ENCODE measurements around the gene FANCG. TPM values are rescaled to one million over a fixed set of nuclear protein-coding genes. Genes with fewer than 3 reads are reported as not detected.

Gene FANCG
- total RNA-seq, 4 donors from 2014 or later = 2.2 to 9.4 (median 4.3) TPM

GRCh38 chr9:35072461-35073278, 7.1 kb downstream of the FANCG start, which contains the start of gene VCP:
Gene VCP (minus strand): TSS chr9:35072625. CDS start chr9:35072353, 272 bp downstream.
- Histone ChIP-seq H3K27me3 (no peaks in the 10 kb centered on the region), H3K4me3 (peak within 1 kb of the TSS; percentile 85 to 100 (median 92)), H3K36me3 (peaks cover 4 to 38% (median 19%) of the 10 kb centered on the region in 4 donors), H3K4me1 (peaks cover 37 to 48% (median 42%) of the 10 kb centered on the region in 4 donors), H3K27ac (replicated peaks in 1 of 4) (peak within 1 kb of the TSS; percentile 98 to 100 (median 100)), H3K9me3 (no peaks in the 10 kb centered on the region)
- 10% methylated on average over 23 of the region's 54 CpGs for WGBS
- intact Hi-C loops (cut with DNase I) = loop anchor here (5.0 kb wide), 1 partner anchor 85 kb away; the partner anchor contains the start of gene DNAJB5
- peak; percentile 99 for DNase-seq (ENCODE audit: extremely low spot score)
- peak; percentile 81 for TF ChIP-seq POLR2A (IDR thresholded peaks at IDR 0.05; ENCODE audit: low read depth)
- TF ChIP-seq POLR2AphosphoS5 (IDR thresholded peaks at IDR 0.05) = peak; percentile 91 to 98
- TF ChIP-seq CTCF (IDR thresholded peaks at IDR 0.05) = no peak

- DNase-seq (ENCODE audit: extremely low spot score) = peak; percentile 95
- Histone ChIP-seq H3K36me3 (peaks cover 11 to 45% (median 26%) of the 10 kb centered on the region in 4 donors), H3K27me3 (no peaks in the 10 kb centered on the region), H3K9me3 (no peaks in the 10 kb centered on the region), H3K27ac (replicated peaks in 1 of 4) (peak overlapping the region; percentile 98 to 100 (median 100)), H3K4me1 (peaks cover 37 to 52% (median 47%) of the 10 kb centered on the region in 4 donors), H3K4me3 (peak overlapping the region; percentile 85 to 100 (median 92))
- intact Hi-C loops (cut with DNase I) = loop anchor here (5.0 kb wide), 1 partner anchor 85 kb away; the partner anchor contains the start of gene DNAJB5
- WGBS = under 1% methylated on average over 53 of the region's 79 CpGs
- TF ChIP-seq EP300 (IDR thresholded peaks at IDR 0.05) = no peak
- peak; percentile 76 for TF ChIP-seq POLR2A (IDR thresholded peaks at IDR 0.05; ENCODE audit: low read depth)
- peak; percentile 20 to 37 (median 34) for TF ChIP-seq CTCF (IDR thresholded peaks at IDR 0.05)
- TF ChIP-seq POLR2AphosphoS5 (IDR thresholded peaks at IDR 0.05) = peak; percentile 66 to 67
Measured at GRCh38 chr9:35071814-35072460, 7.8 kb downstream of the FANCG start.

- no peak for DNase-seq (ENCODE audit: extremely low spot score)
- Histone ChIP-seq H3K36me3 (peaks cover 20 to 45% (median 30%) of the 10 kb centered on the region in 4 donors), H3K4me1 (peaks cover 37 to 54% (median 47%) of the 10 kb centered on the region in 4 donors), H3K27ac (replicated peaks in 1 of 4) (peak overlapping the region; percentile 98 to 100 (median 100)), H3K4me3 (peak overlapping the region; percentile 85 to 100 (median 92)), H3K9me3 (no peaks in the 10 kb centered on the region), H3K27me3 (no peaks in the 10 kb centered on the region)
- intact Hi-C loops (cut with DNase I) = loop anchor here (5.0 kb wide), 1 partner anchor 84 kb away; the partner anchor contains the start of gene DNAJB5
- WGBS = under 1% methylated on average over 16 of the region's 20 CpGs
- TF ChIP-seq POLR2AphosphoS5 (IDR thresholded peaks at IDR 0.05) = no peak
- no peak for TF ChIP-seq CTCF (IDR thresholded peaks at IDR 0.05)
- no peak for TF ChIP-seq EP300 (IDR thresholded peaks at IDR 0.05)
- no peak for TF ChIP-seq POLR2A (IDR thresholded peaks at IDR 0.05; ENCODE audit: low read depth)
Measured at GRCh38 chr9:35070823-35071813, 8.6 kb downstream of the FANCG start.

- Histone ChIP-seq H3K27me3 (no peaks in the 10 kb centered on the region), H3K27ac (replicated peaks in 1 of 4) (peak overlapping the region in 3 of 4 donors; percentile 24 to 100 (median 100)), H3K36me3 (peaks cover 41 to 45% (median 42%) of the 10 kb centered on the region in 4 donors), H3K9me3 (no peaks in the 10 kb centered on the region), H3K4me1 (peaks cover 37 to 54% (median 47%) of the 10 kb centered on the region in 4 donors), H3K4me3 (no peak overlapping the region)
- intact Hi-C loops (cut with DNase I) = no loop called here
- WGBS = 65% methylated on average over 4 of the region's 4 CpGs
- DNase-seq (ENCODE audit: extremely low spot score) = no peak
- TF ChIP-seq EP300 (IDR thresholded peaks at IDR 0.05) (no peak), CTCF (IDR thresholded peaks at IDR 0.05) (no peak), POLR2A (IDR thresholded peaks at IDR 0.05; ENCODE audit: low read depth) (no peak), POLR2AphosphoS5 (IDR thresholded peaks at IDR 0.05) (no peak)
Measured at GRCh38 chr9:35069020-35069419, 10.7 kb downstream of the FANCG start.
